NCI-H2227 (cell line): Measurements from ENCODE around the gene FKBP10.
A peak's percentile ranks its signal among the peaks of the same experiment; 100 is the strongest.
"Not testable (repeated sequence)": the region's sequence is repeated elsewhere in the genome, so short reads cannot be mapped to it uniquely, and the experiment has no call there.

Experiments used
- DNase-seq: peaks from one replicate; lab custom pipeline; 2025; ENCODE audit not compliant: unreplicated experiment; lab: John Stamatoyannopoulos, UW

Gene FKBP10

DNA sequence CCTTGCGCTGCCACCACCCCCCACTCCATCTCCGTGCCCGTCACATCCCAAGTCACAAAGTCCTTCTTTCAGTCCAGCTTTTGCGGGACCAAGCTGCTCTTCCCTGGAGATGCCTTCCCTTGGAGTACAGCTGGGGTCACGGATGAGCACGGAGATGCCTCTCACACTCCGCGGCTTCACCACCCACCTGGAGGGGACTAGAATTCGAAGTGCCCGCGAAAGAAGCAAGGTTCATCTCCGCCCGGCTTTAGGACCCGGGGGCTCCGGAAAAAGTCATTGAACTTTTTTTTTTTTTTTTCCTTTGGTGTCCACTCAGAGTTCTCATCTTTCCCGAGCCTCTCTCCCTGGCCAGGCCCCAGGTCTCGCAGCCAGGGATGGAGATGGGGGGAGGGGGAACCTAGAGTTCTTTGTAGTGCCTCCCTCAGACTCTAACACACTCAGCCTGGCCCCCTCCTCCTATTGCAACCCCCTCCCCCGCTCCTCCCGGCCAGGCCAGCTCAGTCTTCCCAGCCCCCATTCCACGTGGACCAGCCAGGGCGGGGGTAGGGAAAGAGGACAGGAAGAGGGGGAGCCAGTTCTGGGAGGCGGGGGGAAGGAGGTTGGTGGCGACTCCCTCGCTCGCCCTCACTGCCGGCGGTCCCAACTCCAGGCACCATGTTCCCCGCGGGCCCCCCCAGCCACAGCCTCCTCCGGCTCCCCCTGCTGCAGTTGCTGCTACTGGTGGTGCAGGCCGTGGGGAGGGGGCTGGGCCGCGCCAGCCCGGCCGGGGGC is at the start of gene FKBP10:
Gene FKBP10 (plus strand): TSS at position 624 of the 771 bp plus-strand sequence. CDS start 31 bp downstream, at position 655.
- peak; percentile 90 for DNase-seq

DNA sequence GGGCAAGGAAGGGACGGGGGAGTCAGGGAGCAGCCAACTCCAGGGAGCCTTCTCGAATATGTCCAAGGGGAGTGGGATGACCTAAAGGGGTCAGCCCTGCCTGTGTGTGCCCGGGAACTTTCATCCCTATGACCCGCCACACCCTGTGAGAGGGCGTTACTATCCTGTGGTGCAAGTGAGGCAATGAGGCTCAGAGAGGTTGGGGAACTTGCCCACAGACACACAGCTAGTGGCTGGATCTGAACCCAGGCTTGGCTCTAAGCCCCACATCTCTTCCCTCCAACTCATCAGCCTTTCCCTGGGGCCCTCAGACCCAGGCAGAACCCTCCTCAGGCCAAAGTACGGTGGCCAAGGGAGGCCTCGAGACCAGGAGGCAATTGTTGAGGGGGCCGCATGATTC is 49.5 kb upstream of the FKBP10 start:
- DNase-seq = no peak

DNA sequence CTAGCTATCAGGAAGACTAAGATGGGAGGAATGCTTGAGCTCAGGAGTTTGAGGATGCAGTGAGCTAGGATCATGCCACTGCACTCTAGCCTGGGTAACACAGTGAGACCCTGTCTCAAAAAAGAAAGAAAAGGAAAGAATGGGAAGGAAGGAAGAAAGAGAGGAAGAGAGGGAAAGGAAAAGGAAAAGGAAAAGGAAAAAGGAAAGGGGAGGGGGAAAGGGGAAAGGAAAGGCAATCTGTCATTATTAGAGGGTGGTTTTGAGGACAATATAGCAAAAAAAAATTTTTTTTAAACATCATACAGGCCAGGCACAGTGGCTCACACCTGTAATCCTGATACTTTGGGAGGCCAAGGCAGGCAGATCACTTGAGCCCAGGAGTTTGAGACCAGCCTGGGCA is 46.7 kb upstream of the FKBP10 start:
- no peak for DNase-seq

- no peak for DNase-seq
These were observed 45.3 kb upstream of the FKBP10 start for GRCh38 chr17:41767324-41768042.

- DNase-seq = no peak
These were observed 44.0 kb upstream of the FKBP10 start for GRCh38 chr17:41768682-41769288.

DNA sequence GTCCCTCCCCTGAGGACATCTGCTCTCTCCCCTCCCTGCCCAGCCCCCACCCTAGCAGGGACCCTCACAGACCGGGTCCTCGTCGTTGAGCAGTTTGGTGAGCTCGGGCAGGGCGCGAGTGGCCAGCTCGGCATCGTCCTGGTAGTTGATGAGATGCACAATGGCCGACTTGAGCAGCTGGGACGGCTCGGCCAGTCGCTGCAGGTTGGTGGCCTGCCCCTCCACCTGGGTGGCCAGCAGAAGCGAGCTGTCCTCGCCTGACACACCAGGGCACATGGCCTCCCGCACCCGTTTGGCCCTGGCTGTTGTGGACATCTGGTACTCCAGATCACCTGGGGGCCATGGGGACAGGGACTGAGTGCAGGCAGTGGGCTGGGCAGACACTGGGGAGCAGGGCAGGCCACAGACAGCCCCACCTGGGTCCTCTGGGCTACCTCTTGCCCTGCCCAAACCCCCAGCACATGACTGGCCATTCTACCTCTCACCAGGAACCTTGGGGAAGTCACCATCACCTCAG is 43.4 kb upstream of the FKBP10 start:
- no peak for DNase-seq

- DNase-seq = no peak
These were observed 42.8 kb upstream of the FKBP10 start for GRCh38 chr17:41769985-41770384.

GRCh38 chr17:41771389-41772206 is 41.2 kb upstream of the FKBP10 start:
- DNase-seq = no peak

DNA sequence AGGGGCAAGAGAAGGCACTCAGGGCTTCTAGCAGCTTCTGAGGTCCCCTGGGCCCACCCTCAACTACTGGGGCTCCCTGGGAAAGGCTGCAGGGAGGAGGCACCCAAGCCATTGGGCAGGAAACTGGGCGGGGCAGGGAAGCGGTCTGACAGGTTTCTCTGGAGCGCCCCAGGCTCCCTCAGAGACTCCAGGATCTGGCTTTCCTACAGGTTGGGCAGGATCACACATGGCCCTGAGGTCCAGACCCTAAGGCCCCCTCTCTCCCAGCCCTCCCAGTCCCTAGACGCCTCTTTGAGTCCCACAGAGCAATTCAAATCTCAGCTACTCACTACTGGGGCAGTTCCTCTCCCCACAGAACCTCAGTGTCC is 40.6 kb upstream of the FKBP10 start:
- DNase-seq = no peak

DNA sequence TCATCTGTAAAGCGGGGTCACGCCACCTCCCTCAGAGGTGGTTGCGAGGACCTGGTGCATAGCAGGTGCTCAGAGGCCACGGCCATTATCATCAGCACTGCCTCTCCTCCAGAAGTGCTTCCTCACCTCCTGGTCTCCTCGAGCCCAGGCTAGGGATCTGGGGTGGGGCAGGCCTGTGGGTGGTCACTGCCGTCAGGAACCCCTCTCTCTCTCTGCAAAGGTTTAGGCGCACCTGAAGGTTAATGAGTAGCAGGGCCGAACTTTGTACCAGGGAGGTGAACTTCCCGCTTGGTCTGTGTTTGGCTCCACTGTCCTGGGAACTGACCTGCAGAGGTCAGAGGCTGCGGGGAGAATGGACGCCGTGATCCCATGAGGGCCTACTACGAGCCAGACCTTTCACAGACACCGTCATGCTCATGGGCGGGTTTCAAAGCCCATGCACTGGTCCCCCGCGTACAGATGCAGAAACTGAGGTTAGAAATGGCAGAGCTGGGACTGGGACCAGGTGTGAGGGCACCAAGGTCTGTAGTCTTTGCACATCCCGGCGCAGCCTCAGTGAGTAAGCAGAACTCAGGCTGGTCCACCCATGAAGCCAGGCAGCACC is 40.1 kb upstream of the FKBP10 start:
- DNase-seq = no peak

DNA sequence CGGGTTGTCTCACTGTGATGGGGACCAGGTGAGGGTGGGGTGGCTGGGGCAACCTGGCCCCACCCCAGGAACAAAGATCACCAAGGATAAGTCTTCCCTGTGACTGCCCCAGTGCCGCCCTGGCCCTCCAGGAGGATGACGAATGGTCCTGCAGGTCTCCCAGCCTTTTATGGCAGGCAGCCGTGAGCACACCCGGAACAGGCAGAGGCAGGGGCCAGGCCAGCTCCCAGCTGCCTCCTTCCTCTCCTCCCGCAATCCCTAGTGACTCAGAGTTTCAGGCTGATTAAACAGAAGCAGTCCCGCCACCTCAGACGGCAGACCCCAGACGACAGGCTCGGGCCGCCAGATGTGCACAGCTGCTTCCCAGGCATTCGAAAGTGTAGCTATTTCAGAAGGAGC is 39.6 kb upstream of the FKBP10 start:
- DNase-seq = peak; percentile 19

DNA sequence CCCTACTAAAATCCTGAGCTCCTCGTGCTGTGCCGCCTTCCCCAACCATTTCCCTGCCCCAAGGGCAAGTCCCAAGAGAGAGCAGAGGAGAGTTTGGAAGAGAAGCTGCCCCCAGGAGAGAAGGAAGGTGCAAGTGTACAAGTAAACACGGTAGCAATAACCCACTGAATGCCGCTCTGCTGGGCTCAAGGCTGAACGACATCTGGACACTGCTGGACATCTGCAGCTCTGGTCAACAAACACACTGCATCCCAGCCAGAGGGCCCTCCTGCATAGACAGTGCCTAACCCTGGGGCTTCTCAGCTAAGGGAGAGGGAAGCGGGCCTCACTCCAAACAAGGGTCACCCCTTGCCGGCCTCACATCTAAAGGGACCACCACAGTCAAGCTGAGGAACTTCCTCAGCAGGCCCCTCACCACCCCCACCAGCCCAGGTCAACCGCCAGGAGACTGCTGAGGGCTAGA is 39.0 kb upstream of the FKBP10 start:
- DNase-seq = no peak

DNA sequence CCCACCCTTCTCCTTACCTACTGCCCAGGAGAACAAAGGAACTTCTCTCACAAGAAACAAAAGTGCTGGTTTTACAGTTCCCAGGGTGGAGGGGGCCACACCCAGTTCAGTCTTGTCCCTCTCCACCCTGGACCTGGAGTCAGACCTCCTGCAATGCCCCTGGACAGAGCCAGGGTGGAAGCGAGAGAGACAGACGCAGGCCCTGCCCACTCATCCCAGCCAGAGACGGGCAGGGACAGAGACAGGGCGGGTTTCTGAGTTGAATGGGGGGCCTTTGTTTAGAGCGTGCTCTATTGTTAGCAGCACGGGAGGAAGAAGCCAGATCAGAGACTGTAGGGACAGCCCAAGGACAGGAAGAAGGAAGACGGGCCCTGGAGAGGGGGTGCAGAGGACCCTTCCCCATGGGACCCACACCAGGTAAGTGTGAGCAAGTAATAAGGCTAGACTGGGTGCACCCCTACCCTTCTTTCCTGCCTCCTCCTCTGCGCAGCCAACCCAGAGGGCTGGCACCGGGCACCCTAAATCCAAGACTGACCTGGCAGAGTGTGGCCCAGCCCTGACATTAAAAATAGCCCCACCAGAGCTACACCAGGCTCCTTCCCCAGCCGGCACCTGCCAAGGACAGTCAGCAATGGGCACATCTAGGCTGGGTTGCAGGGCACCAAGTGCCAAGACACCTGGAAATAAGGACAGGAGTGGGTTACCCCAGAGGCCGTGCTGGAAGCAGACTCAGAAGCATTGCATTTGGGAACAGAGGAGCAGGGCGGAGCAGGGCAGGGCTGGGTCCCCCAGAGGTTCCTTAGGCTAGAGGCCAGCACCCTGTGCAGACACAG is 37.2 kb upstream of the FKBP10 start:
- DNase-seq = no peak

- not testable (repeated sequence) for DNase-seq
These were observed 36.4 kb upstream of the FKBP10 start for GRCh38 chr17:41776262-41776900.

- no peak for DNase-seq
These were observed 35.6 kb upstream of the FKBP10 start for GRCh38 chr17:41777157-41777573.

GRCh38 chr17:41777574-41778188 is 35.1 kb upstream of the FKBP10 start:
- DNase-seq = peak; percentile 27

GRCh38 chr17:41779954-41780353 is 32.9 kb upstream of the FKBP10 start:
- no peak for DNase-seq

GRCh38 chr17:41781404-41782110 is 31.2 kb upstream of the FKBP10 start:
- no peak for DNase-seq
